Body of pancreas (tissue), 4 donors: ENCODE results near the gene HSPA14.

Source experiments
- CTCF ChIP-seq, 7 experiments: fragments of 450-650 bp in 4 of 7; fragments of 200-600 bp in 3 of 7; sonication (generic) in 3 of 7; IDR thresholded peaks; one replicate each; pipeline ENCODE4 v1.5.1; 2016 to 2019; ENCODE audit warnings: antibody characterized with exemption in 7 of 7
- POLR2A ChIP-seq, 3 donors: fragments of 450-650 bp; IDR thresholded peaks; one replicate each; pipeline ENCODE4 v1.6.1; 2016; ENCODE audit warnings: antibody characterized with exemption in 3 of 3, mild to moderate bottlenecking in 2 of 3

- TF ChIP-seq CTCF (IDR thresholded peaks at IDR 0.05) (no peak), POLR2A (IDR thresholded peaks at IDR 0.05) (no peak)
These were observed 17.9 kb upstream of the HSPA14 start for GRCh38 chr10:14820010-14820774.
